ENCODE results near the gene BLVRA. TPM values are rescaled to one million over a fixed set of nuclear protein-coding genes. Genes with fewer than 3 reads are reported as not detected.

Gene BLVRA
- total and polyA plus RNA-seq, 2 donors (not counting 1 experiment from before 2014, with no cell fraction given), result 5.4 to 6.9 TPM

GRCh38 chr7:43753271-43753810, 5.1 kb upstream of the BLVRA start:
- POLR2A ChIA-PET, result interaction anchor here (0.6 kb wide), 1 partner anchor 37 kb away, joined by 5 read pairs; no protein-coding TSS in a partner anchor
- peaks cover 6% of the 10 kb centered on the region in 2 donors for H3K4me1 ChIP-seq (ENCODE audit: control insufficient read depth in 2 of 2, insufficient read depth in 2 of 2, low read length in 2 of 2)
- 100% methylated on average over 1 of the region's 1 CpG for WGBS (ENCODE audit: insufficient coverage)
- H3K9ac ChIP-seq (ENCODE audit: low read length), result no peak overlapping the region
- H3K27me3 Mint-ChIP-seq, result peaks cover 11% of the 10 kb centered on the region
- TF ChIP-seq EZH2 (IDR thresholded peaks at IDR 0.05; ENCODE audit: borderline replicate concordance, insufficient read depth, low read depth, low read length, poor library complexity, severe bottlenecking), result no peak
- TF ChIP-seq CTCF (IDR thresholded peaks at IDR 0.05), result no peak
- no peak overlapping the region for H3K4me3 Mint-ChIP-seq
- H3K27ac ChIP-seq (ENCODE audit: low read length in 2 of 2), result no peak overlapping the region
- intact Hi-C loops (cut with micrococcal nuclease), result no loop called here
- H3K79me2 ChIP-seq (ENCODE audit: control insufficient read depth, insufficient read depth, low read length), result no peaks in the 10 kb centered on the region
- peaks cover 0 to 9% (median 3%) of the 10 kb centered on the region in 4 experiments for H3K27me3 ChIP-seq (replicated peaks in 1 of 4; ENCODE audit: control extremely low read depth in 1 of 4, control insufficient read depth in 3 of 4, insufficient read depth in 4 of 4, low read length in 3 of 4)
- no peak overlapping the region for H2AFZ ChIP-seq (ENCODE audit: insufficient read depth, low read depth, low read length, poor library complexity, severe bottlenecking)
- CTCF ChIA-PET, result no interaction called here
- H3K4me3 ChIP-seq (ENCODE audit: control extremely low read depth in 1 of 5, extremely low read depth in 1 of 5, insufficient read depth in 1 of 5, low read depth in 2 of 5, low read length in 4 of 5), result no peak overlapping the region
- DNase-seq, result no peak
- peaks cover 10% of the 10 kb centered on the region for H3K4me1 Mint-ChIP-seq
- no peak overlapping the region for H3K4me2 ChIP-seq (replicated peaks; ENCODE audit: low read depth, low read length, poor library complexity, severe bottlenecking)
- H3K27ac Mint-ChIP-seq, result no peak overlapping the region
- H3K9me3 ChIP-seq (ENCODE audit: control extremely low read depth in 1 of 3, control insufficient read depth in 2 of 3, insufficient read depth in 1 of 3, low read length in 2 of 3), result peaks cover 0 to 2% (median 0%) of the 10 kb centered on the region in 3 donors
- ATAC-seq (ENCODE audit: low read depth), result no peak
- no peaks in the 10 kb centered on the region for H4K20me1 ChIP-seq (ENCODE audit: control insufficient read depth, insufficient read depth, low read length, poor library complexity, severe bottlenecking)
- H3K9me3 Mint-ChIP-seq (ENCODE audit: insufficient read depth), result no peaks in the 10 kb centered on the region
- no peaks in the 10 kb centered on the region for H3K36me3 ChIP-seq (replicated peaks in 1 of 2; ENCODE audit: control extremely low read depth in 1 of 2, control insufficient read depth in 1 of 2, extremely low read depth in 1 of 2, insufficient read depth in 2 of 2, low read length in 1 of 2)

DNA sequence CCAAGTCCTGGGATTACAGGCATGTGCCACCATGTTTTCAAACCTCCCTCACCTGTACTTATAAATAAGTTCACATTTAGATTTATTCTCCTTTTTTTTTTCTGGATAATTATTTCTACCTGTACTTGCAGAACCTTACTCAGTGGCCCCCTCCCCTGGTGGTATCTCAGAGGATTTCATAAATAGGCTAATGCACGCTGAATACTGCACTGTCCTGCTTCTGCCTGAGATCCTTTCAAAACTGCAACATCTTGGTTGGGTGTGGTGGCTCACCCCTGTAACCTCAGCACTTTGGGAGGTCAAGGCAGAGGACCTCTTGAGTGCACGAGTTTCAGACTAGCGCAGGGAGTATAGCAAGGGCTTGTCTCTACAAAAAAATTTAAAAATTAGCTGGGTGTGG, 4.6 kb upstream of the BLVRA start:
- peaks cover 11% of the 10 kb centered on the region for H3K27me3 Mint-ChIP-seq
- no peaks in the 10 kb centered on the region for H3K79me2 ChIP-seq (ENCODE audit: control insufficient read depth, insufficient read depth, low read length)
- H3K36me3 ChIP-seq (replicated peaks in 1 of 2; ENCODE audit: control extremely low read depth in 1 of 2, control insufficient read depth in 1 of 2, extremely low read depth in 1 of 2, insufficient read depth in 2 of 2, low read length in 1 of 2), result no peaks in the 10 kb centered on the region
- ChIA-PET CTCF (interaction anchor here (0.6 kb wide), 1 partner anchor 182 kb away, joined by 3 read pairs; no protein-coding TSS in a partner anchor), POLR2A (interaction anchor here (0.6 kb wide), 1 partner anchor 37 kb away, joined by 5 read pairs; no protein-coding TSS in a partner anchor)
- H4K20me1 ChIP-seq (ENCODE audit: control insufficient read depth, insufficient read depth, low read length, poor library complexity, severe bottlenecking), result no peaks in the 10 kb centered on the region
- H3K9me3 ChIP-seq (ENCODE audit: control extremely low read depth in 1 of 3, control insufficient read depth in 2 of 3, insufficient read depth in 1 of 3, low read length in 2 of 3), result peaks cover 0 to 2% (median 0%) of the 10 kb centered on the region in 3 donors
- no peak overlapping the region for H3K4me3 ChIP-seq (ENCODE audit: control extremely low read depth in 1 of 5, extremely low read depth in 1 of 5, insufficient read depth in 1 of 5, low read depth in 2 of 5, low read length in 4 of 5)
- no peak overlapping the region for H2AFZ ChIP-seq (ENCODE audit: insufficient read depth, low read depth, low read length, poor library complexity, severe bottlenecking)
- peaks cover 0 to 10% (median 3%) of the 10 kb centered on the region in 4 experiments for H3K27me3 ChIP-seq (replicated peaks in 1 of 4; ENCODE audit: control extremely low read depth in 1 of 4, control insufficient read depth in 3 of 4, insufficient read depth in 4 of 4, low read length in 3 of 4)
- no peak overlapping the region for H3K9ac ChIP-seq (ENCODE audit: low read length)
- H3K9me3 Mint-ChIP-seq (ENCODE audit: insufficient read depth), result no peaks in the 10 kb centered on the region
- peaks cover 6% of the 10 kb centered on the region in 2 donors for H3K4me1 ChIP-seq (ENCODE audit: control insufficient read depth in 2 of 2, insufficient read depth in 2 of 2, low read length in 2 of 2)
- H3K27ac Mint-ChIP-seq, result no peak overlapping the region
- H3K4me2 ChIP-seq (replicated peaks; ENCODE audit: low read depth, low read length, poor library complexity, severe bottlenecking), result no peak overlapping the region
- no peak overlapping the region for H3K4me3 Mint-ChIP-seq
- H3K27ac ChIP-seq (ENCODE audit: low read length in 2 of 2), result no peak overlapping the region
- 90% methylated on average over 3 of the region's 3 CpGs for WGBS (ENCODE audit: insufficient coverage)
- no peak for ATAC-seq (ENCODE audit: low read depth)
- intact Hi-C loops (cut with micrococcal nuclease), result no loop called here
- H3K4me1 Mint-ChIP-seq, result peaks cover 10% of the 10 kb centered on the region
- no peak for TF ChIP-seq EZH2 (IDR thresholded peaks at IDR 0.05; ENCODE audit: borderline replicate concordance, insufficient read depth, low read depth, low read length, poor library complexity, severe bottlenecking)
- TF ChIP-seq CTCF (IDR thresholded peaks at IDR 0.05), result no peak
- no peak for DNase-seq

All from B cell (primary cell).